HepG2 (cell line): ENCODE data around the gene SCN4B. TPM values are rescaled to one million over a fixed set of nuclear protein-coding genes. Genes with fewer than 3 reads are reported as not detected.

ENCODE experiments used
- ATAC-seq: fragments of 200-7000 bp; cut with Tn5 transposase; 3 replicates; pipeline ENCODE4 v1.9.1; 2020; ENCODE audit warnings: mild to moderate bottlenecking, moderate library complexity
- BruUV-seq: library from RNA; stranded (reverse); fragments of 400-500 nt; replicated peaks from 2 replicates; lab custom pipeline; 2021; lab: Mats Ljungman, UMichigan
- CTCF ChIA-PET: fragments of 300-600 bp; formaldehyde crosslinking; extraction: SDS; loops from one replicate; lab custom pipeline; 2021; ENCODE audit warnings: low total read pairs, inconsistent platforms, low intra/inter-chr PET ratio; lab: Yijun Ruan, JAX
- POLR2A ChIA-PET: fragments of 350-600 bp; sonication (Branson Sonifier 250); formaldehyde crosslinking; loops from one replicate; lab custom pipeline; 2020; ENCODE audit warnings: antibody characterized with exemption, inconsistent platforms; lab: Yijun Ruan, JAX
- DNase-seq: peaks from one replicate; pipeline ENCODE4 v3.0.0-alpha.2; 2015; ENCODE audit warnings: low spot score
- FAIRE-seq: peaks from 3 replicates; lab custom pipeline; 2011; peaks lifted over from hg19 to GRCh38; lab: Jason Lieb, UNC
- H2AFZ ChIP-seq: one replicate; pipeline ENCODE4 v1.6.1; 2011; ENCODE audit warnings: low read length, inconsistent platforms
- H3K27ac ChIP-seq: fragments of 300-600 bp; 3 replicates; pipeline ENCODE4 v1.8.0; 2011; ENCODE audit warnings: mixed run types, mild to moderate bottlenecking, mixed read lengths, low read length, inconsistent platforms; ENCODE audit not compliant: insufficient read depth; ENCODE audit errors: extremely low read length
- H3K27me3 ChIP-seq, 2 experiments: fragments of 200-600 bp in 1 of 2; 2 replicates in 1 of 2; 3 replicates in 1 of 2; pipeline versions ENCODE4 v1.6.0 to v1.8.0; 2011; ENCODE audit warnings: low read length in 2 of 2, mild to moderate bottlenecking in 2 of 2, moderate library complexity in 2 of 2, inconsistent platforms in 1 of 2; ENCODE audit not compliant: insufficient read depth in 2 of 2, control insufficient read depth in 1 of 2
- H3K36me3 ChIP-seq, 2 experiments: fragments of 200-600 bp in 1 of 2; replicated peaks in 1 of 2; 2 replicates in 1 of 2; 3 replicates in 1 of 2; pipeline versions ENCODE4 v1.5.1 to v1.8.0; 2011; ENCODE audit warnings: low read length in 2 of 2, inconsistent platforms in 1 of 2; ENCODE audit not compliant: insufficient read depth in 2 of 2, control insufficient read depth in 1 of 2
- H3K4me1 ChIP-seq: 2 replicates; pipeline ENCODE4 v1.5.1; 2012; ENCODE audit warnings: low read length, inconsistent platforms; ENCODE audit not compliant: insufficient read depth
- H3K4me2 ChIP-seq: 2 replicates; pipeline ENCODE4 v1.6.0; 2011; ENCODE audit warnings: low read depth, low read length, inconsistent platforms
- H3K4me3 ChIP-seq, 3 experiments: fragments of 200-600 bp in 1 of 3; sonication (generic), shearing (Covaris generic) in 1 of 3; replicated peaks in 1 of 3; 2 replicates each; pipeline ENCODE4 v1.5.1; 2011 to 2016; ENCODE audit warnings: low read length in 3 of 3, inconsistent platforms in 2 of 3, low read depth in 2 of 3, mild to moderate bottlenecking in 2 of 3, control low read depth in 1 of 3, mixed read lengths in 1 of 3; ENCODE audit not compliant: insufficient read depth in 1 of 3
- H3K79me2 ChIP-seq: one replicate; pipeline ENCODE4 v1.6.1; 2011; ENCODE audit warnings: low read length, inconsistent platforms; ENCODE audit not compliant: insufficient read depth
- H3K9ac ChIP-seq: 2 replicates; pipeline ENCODE4 v1.6.0; 2011; ENCODE audit warnings: mild to moderate bottlenecking, low read depth, low read length, inconsistent platforms; ENCODE audit not compliant: insufficient read depth
- H3K9me3 ChIP-seq: 2 replicates; pipeline ENCODE4 v1.5.1; 2012; ENCODE audit warnings: mild to moderate bottlenecking, low read length
- H4K20me1 ChIP-seq: 2 replicates; pipeline ENCODE4 v1.6.0; 2011; ENCODE audit warnings: inconsistent platforms, mild to moderate bottlenecking, low read length, moderate library complexity; ENCODE audit not compliant: insufficient read depth
- ARNT2 ChIP-seq: sonication (generic); formaldehyde crosslinking; IDR thresholded peaks from 2 replicates; pipeline ENCODE4 v1.8.0; 2022; ENCODE audit warnings: mild to moderate bottlenecking, low read depth, missing genetic modification reagents, moderate library complexity
- ATF7 ChIP-seq, 2 experiments: fragments of 450-650 bp in 1 of 2; sonication (generic) in 1 of 2; formaldehyde crosslinking in 1 of 2; IDR thresholded peaks; 2 replicates each; pipeline versions ENCODE4 v1.4.0 to v1.6.1; 2016 to 2020; ENCODE audit warnings: antibody characterized with exemption in 1 of 2, mild to moderate bottlenecking in 1 of 2, missing genetic modification reagents in 1 of 2
- CBX5 ChIP-seq: sonication (generic); formaldehyde crosslinking; IDR thresholded peaks from 2 replicates; pipeline ENCODE4 v1.4.0; 2020; ENCODE audit warnings: missing genetic modification reagents, borderline replicate concordance
- CSRNP1 ChIP-seq: sonication (generic); formaldehyde crosslinking; IDR thresholded peaks from 2 replicates; pipeline ENCODE4 v1.8.1; 2023; ENCODE audit warnings: mild to moderate bottlenecking, missing genetic modification reagents
- FOXA1 ChIP-seq, 2 experiments: fragments of 450-650 bp in 1 of 2; sonication (generic) in 1 of 2; formaldehyde crosslinking in 1 of 2; IDR thresholded peaks; 2 replicates each; pipeline versions ENCODE4 v1.4.0 to v1.6.1; 2016 to 2020; ENCODE audit warnings: missing genetic modification reagents in 1 of 2
- KDM6A ChIP-seq: IDR thresholded peaks from 2 replicates; pipeline ENCODE4 v1.6.1; 2016; ENCODE audit warnings: low read depth
- PTBP1 ChIP-seq: fragments of 200-400 bp; formaldehyde crosslinking; IDR thresholded peaks from 2 replicates; pipeline ENCODE4 v1.6.1; 2018; ENCODE audit warnings: low read length, low read depth; ENCODE audit not compliant: poor library complexity, severe bottlenecking
- SAFB2 ChIP-seq: sonication (generic); formaldehyde crosslinking; IDR thresholded peaks from 2 replicates; pipeline ENCODE4 v1.5.1; 2020; ENCODE audit warnings: missing genetic modification reagents, low read depth, mild to moderate bottlenecking, borderline replicate concordance
- SIN3A ChIP-seq: IDR thresholded peaks from 2 replicates; pipeline ENCODE4 v1.6.1; 2011; ENCODE audit warnings: low read depth, mild to moderate bottlenecking, control low read depth, low read length, borderline replicate concordance
- SP2 ChIP-seq: sonication (generic); formaldehyde crosslinking; IDR thresholded peaks from 2 replicates; pipeline ENCODE4 v1.5.1; 2020; ENCODE audit warnings: mild to moderate bottlenecking, missing genetic modification reagents
- SRY ChIP-seq: sonication (generic); formaldehyde crosslinking; IDR thresholded peaks from 2 replicates; pipeline ENCODE4 v1.8.0; 2022; ENCODE audit warnings: mild to moderate bottlenecking, missing genetic modification reagents
- THYN1 ChIP-seq: sonication (generic); formaldehyde crosslinking; IDR thresholded peaks from 2 replicates; pipeline ENCODE4 v1.8.1; 2023; ENCODE audit warnings: low read depth, mild to moderate bottlenecking, moderate library complexity, missing genetic modification reagents, borderline replicate concordance
- TP53 ChIP-seq: sonication (generic); formaldehyde crosslinking; conservative IDR thresholded peaks from 2 replicates; pipeline ENCODE4 v1.4.0; 2020; ENCODE audit warnings: missing genetic modification reagents
- WGBS: methylation state at CpG from one replicate; pipeline ENCODE4 v1.1.6; 2017; ENCODE audit warnings: low lambda C conversion rate; 5-methylcytosine and 5-hydroxymethylcytosine counted together
- in situ Hi-C: cut with HindIII; loops from 2 replicates; pipeline ENCODE4 v1.10.0; 2017; ENCODE audit warnings: low pct_unique_long_range_greater_than_20kb; ENCODE audit not compliant: extremely low pct_ligation_motif_present
- intact Hi-C: fragments of 100-400 bp; cut with micrococcal nuclease; formaldehyde crosslinking; loops from one replicate; pipeline ENCODE4 v1.10.0; 2022; ENCODE audit not compliant: unreplicated experiment
- polyA plus RNA-seq, 8 experiments: library from polyadenylated mRNA; depleted of rRNA in 3 of 8; stranded (reverse) in 7 of 8; unstranded in 1 of 8; fragments of >200 nt; fragmentation: Illumina TruSeq in 4 of 8; extraction: Trizol in 4 of 8; gene quantifications; 2 replicates each; pipeline versions ENCODE4 v1.2.1 to v1.2.3, GENCODE V29; 2011 to 2016; ENCODE audit warnings: low read depth in 4 of 8, missing spikeins in 1 of 8, mixed read lengths in 1 of 8; ENCODE audit not compliant: insufficient read depth in 1 of 8
- total RNA-seq, 5 experiments: library from RNA; depleted of rRNA; stranded (reverse); fragments of >200 nt; fragmentation: Illumina TruSeq; extraction: Trizol; gene quantifications; 2 replicates each; pipeline ENCODE4 v1.2.3, GENCODE V29; 2016; ENCODE audit warnings: low read depth in 1 of 5

SCN4B gene
- total and polyA plus RNA-seq, 2 of the 13 experiments (the other 11 are each of a cell fraction or from before 2014, with no cell fraction given), result 0.04 to 0.29 TPM

GRCh38 chr11:118129471-118130172 lies 23.0 kb downstream of the SCN4B start:
- no peaks in the 10 kb centered on the region for H3K36me3 ChIP-seq
- no peaks in the 10 kb centered on the region for H3K4me1 ChIP-seq
- CTCF ChIA-PET, result no interaction called here
- no peak overlapping the region for H3K4me2 ChIP-seq
- FAIRE-seq (no peak), DNase-seq (no peak)
- intact Hi-C loops, result no loop called here
- H3K9ac ChIP-seq, result no peak overlapping the region
- POLR2A ChIA-PET, result no interaction called here
- WGBS, result 28% methylated on average over 6 of the region's 6 CpGs
- H3K4me3 ChIP-seq, result no peak overlapping the region
- no peaks in the 10 kb centered on the region for H3K79me2 ChIP-seq
- TF ChIP-seq ATF7 (IDR thresholded peaks at IDR 0.05) (peak; percentile 83), ATF7 (CRISPR knock-in tag; IDR thresholded peaks at IDR 0.05) (no peak), SRY (CRISPR knock-in tag) (no peak)
- TF ChIP-seq, all 625 proteins: peak for 1
- no peak overlapping the region for H2AFZ ChIP-seq
- BruUV-seq, result no TSS peak
- no peak for ATAC-seq
- H3K27me3 ChIP-seq, result peaks cover 0 to 32% of the 10 kb centered on the region in 2 experiments; a peak in 4 of 5 replicates
- H3K9me3 ChIP-seq, result no peaks in the 10 kb centered on the region
- in situ Hi-C loops, result loop anchor here (25.0 kb wide), 1 partner anchor 358 kb away; no protein-coding TSS in a partner anchor
- no peaks in the 10 kb centered on the region for H4K20me1 ChIP-seq
- H3K27ac ChIP-seq, result no peak overlapping the region

GRCh38 chr11:118128721-118129470 lies 23.7 kb downstream of the SCN4B start:
- whole genome bisulfite sequencing, result 42% methylated on average over 11 of the region's 11 CpGs
- Histone ChIP-seq H3K9me3 (no peaks in the 10 kb centered on the region), H4K20me1 (no peaks in the 10 kb centered on the region), H3K36me3 (no peaks in the 10 kb centered on the region), H3K27me3 (peaks cover 0 to 32% of the 10 kb centered on the region in 2 experiments; a peak in 4 of 5 replicates), H3K4me3 (no peak overlapping the region), H3K79me2 (no peaks in the 10 kb centered on the region), H3K27ac (no peak overlapping the region), H3K9ac (no peak overlapping the region), H3K4me1 (no peaks in the 10 kb centered on the region), H3K4me2 (no peak overlapping the region), H2AFZ (no peak overlapping the region)
- in situ Hi-C loops (loop anchor here (25.0 kb wide), 1 partner anchor 358 kb away; no protein-coding TSS in a partner anchor), intact Hi-C loops (no loop called here)
- FAIRE-seq, result no peak
- no peak for ATAC-seq
- DNase-seq, result no peak
- TF ChIP-seq SIN3A, result no peak
- no peak for TF ChIP-seq TP53 (CRISPR knock-in tag)
- no peak for TF ChIP-seq CSRNP1 (CRISPR knock-in tag)
- TF ChIP-seq SP2 (CRISPR knock-in tag), result no peak
- no peak for TF ChIP-seq CBX5 (CRISPR knock-in tag)
- no peak for TF ChIP-seq ARNT2 (CRISPR knock-in tag)
- TF ChIP-seq FOXA1 (IDR thresholded peaks at IDR 0.05), result no peak
- TF ChIP-seq FOXA1 (CRISPR knock-in tag; IDR thresholded peaks at IDR 0.05), result no peak
- TF ChIP-seq PTBP1, result no peak
- TF ChIP-seq KDM6A, result no peak
- TF ChIP-seq THYN1 (CRISPR knock-in tag), result no peak
- no peak for TF ChIP-seq SAFB2
- ChIA-PET CTCF (no interaction called here), POLR2A (no interaction called here)
- BruUV-seq, result no TSS peak
